Pancreas (tissue), 10 donors: ENCODE measurements around the gene ABHD8. TPM values are rescaled to one million over a fixed set of nuclear protein-coding genes. Genes with fewer than 3 reads are reported as not detected.

Experiments
- ATAC-seq, 4 donors: fragments of 200-7000 bp; cut with Tn5 transposase; one replicate each; pipeline versions ENCODE4 v1.8.0 to v1.9.1; 2020; ENCODE audit warnings: mild to moderate bottlenecking in 4 of 4, moderate library complexity in 4 of 4
- DNase-seq, 6 donors: peaks; one replicate each; pipeline ENCODE4 v3.0.0-alpha.2; 2020
- FAIRE-seq: peaks from 2 replicates; lab custom pipeline; 2012; peaks lifted over from hg19 to GRCh38; lab: Jason Lieb, UNC
- H3K27ac ChIP-seq, 4 donors: fragments of 200-600 bp; sonication (generic); 1 replicate in 3 of 4; 2 replicates in 1 of 4; pipeline versions ENCODE4 v1.5.0 to v1.8.0; 2020
- H3K27me3 ChIP-seq, 4 donors: fragments of 200-600 bp; one replicate each; pipeline ENCODE4 v1.8.0; 2021
- H3K36me3 ChIP-seq, 3 donors: fragments of 200-600 bp; sonication (generic) in 1 of 3; one replicate each; pipeline versions ENCODE4 v1.5.0 to v1.8.0; 2020 to 2021
- H3K4me1 ChIP-seq, 3 donors: fragments of 200-600 bp; one replicate each; pipeline ENCODE4 v1.8.0; 2021
- H3K4me3 ChIP-seq, 4 donors: fragments of 200-600 bp; sonication (generic) in 2 of 4; one replicate each; pipeline versions ENCODE4 v1.5.0 to v1.8.0; 2020 to 2021
- H3K9me3 ChIP-seq, 4 donors: fragments of 200-600 bp; one replicate each; pipeline ENCODE4 v1.8.0; 2021
- CTCF ChIP-seq, 4 donors: fragments of 200-600 bp; sonication (generic) in 3 of 4; IDR thresholded peaks; one replicate each; pipeline versions ENCODE4 v1.5.0 to v1.8.0; 2021; ENCODE audit warnings: antibody characterized with exemption in 4 of 4
- WGBS, 2 donors: extraction: QIAGEN DNeasy Blood & Tissue Kit; methylation state at CpG; one replicate each; pipeline ENCODE4 v1.1.7; 2013; 5-methylcytosine and 5-hydroxymethylcytosine counted together
- intact Hi-C, 3 donors: fragments of 100-400 bp; cut with DNase I; formaldehyde crosslinking; loops; one replicate each; pipeline versions ENCODE4 v1.11.1 to v1.14.2; 2022
- polyA plus RNA-seq, 2 donors: library from polyadenylated mRNA; stranded (reverse); fragments of 200-250 nt; gene quantifications; one replicate each; pipeline ENCODE4 v1.2.3, GENCODE V29; 2013
- total RNA-seq, 6 donors: library from RNA; stranded (reverse); fragmentation: NEBNext Ultra II Directional in 4 of 6; extraction: Animal tissue kit (Norgen Biotek cat#: 25700) in 4 of 6; gene quantifications; one replicate each; pipeline versions ENCODE4 v1.2.1 to v1.2.4, GENCODE V29; 2021 to 2023
- donor health status: healthy with polysubstance abuse.
- donor health status: DM: no; HTN: no; CAD: no; lungs with moderate emphysema.
- donor health status: DM: no; HTN: no; CAD: no.
- donor health status: control.
- donor health status: control.
- donor health status: Bipolar disorder and iron deficiency.
- donor health status: DM: yes; HTN: yes; CAD: no.
- donor health status: DM: no; HTN: no; CAD: no.
- donor health status: DM: no; HTN: no; CAD: no.
- donor health status: DM: yes; HTN: yes; CAD: no.

The ABHD8 gene, protein sequence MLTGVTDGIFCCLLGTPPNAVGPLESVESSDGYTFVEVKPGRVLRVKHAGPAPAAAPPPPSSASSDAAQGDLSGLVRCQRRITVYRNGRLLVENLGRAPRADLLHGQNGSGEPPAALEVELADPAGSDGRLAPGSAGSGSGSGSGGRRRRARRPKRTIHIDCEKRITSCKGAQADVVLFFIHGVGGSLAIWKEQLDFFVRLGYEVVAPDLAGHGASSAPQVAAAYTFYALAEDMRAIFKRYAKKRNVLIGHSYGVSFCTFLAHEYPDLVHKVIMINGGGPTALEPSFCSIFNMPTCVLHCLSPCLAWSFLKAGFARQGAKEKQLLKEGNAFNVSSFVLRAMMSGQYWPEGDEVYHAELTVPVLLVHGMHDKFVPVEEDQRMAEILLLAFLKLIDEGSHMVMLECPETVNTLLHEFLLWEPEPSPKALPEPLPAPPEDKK
- 1 to 10 TPM; 5.2 to 8.6 (median 6.0) TPM for total RNA-seq
- polyA plus RNA-seq = 1 to 10 TPM; 8.5 TPM

DNA sequence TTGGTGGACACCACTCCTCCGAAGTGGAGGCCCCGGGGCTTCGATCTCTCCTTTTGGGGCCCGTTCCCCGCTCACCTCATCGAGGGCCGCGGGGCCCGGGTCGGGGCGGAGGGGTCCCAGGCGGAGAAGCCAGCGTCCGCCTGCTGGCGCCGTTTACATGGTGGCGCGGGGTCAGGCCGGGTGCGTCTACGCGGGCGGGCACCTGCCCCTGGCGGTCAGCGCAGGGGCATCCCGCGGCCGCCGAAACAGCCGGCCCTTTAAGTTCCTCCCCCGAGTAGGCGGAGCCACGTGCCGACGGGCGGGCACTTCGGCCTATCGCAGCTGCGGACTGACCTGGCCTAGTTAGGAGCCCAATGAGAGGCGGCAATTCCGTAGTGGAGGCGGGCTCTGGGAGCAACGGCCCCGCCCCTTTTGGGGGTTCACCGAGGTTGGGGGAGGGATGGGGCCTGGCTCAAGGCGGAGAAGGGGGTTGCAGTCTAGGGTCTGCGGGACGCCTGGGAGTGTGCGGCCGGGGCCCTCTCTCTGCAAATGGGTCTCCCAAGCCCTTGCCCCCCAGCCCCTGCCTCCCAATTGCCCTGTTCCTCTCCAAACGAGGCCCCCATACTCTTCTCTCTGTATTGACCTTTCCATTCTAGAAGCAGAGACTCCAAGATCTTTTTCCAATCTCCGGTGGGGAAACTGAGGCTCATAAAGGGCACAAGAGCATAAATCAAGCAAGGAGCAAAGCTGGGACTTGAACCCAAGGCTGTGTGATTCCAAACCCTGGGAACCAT is at the start of gene ABHD8:
Gene ABHD8 (minus strand): TSS at position 259 of the 773 bp plus-strand sequence. CDS start 1,809 bp downstream, outside the sequence.
- intact Hi-C loops = no loop called here
- ATAC-seq = peak; percentile 73 to 86 (median 80)
- no peak for FAIRE-seq
- peaks cover 5 to 30% (median 15%) of the 10 kb centered on the region in 3 donors for H3K4me1 ChIP-seq
- peak within 1 kb of the TSS; percentile 64 to 88 (median 76) for H3K4me3 ChIP-seq
- 1 to 2% methylated on average over 50 to 52 of the region's 52 CpGs for WGBS, 2 donors
- peak; percentile 61 to 68 (median 64) for TF ChIP-seq CTCF (IDR thresholded peaks at IDR 0.05)
- H3K9me3 ChIP-seq = no peaks in the 10 kb centered on the region
- peak within 1 kb of the TSS; percentile 25 to 58 (median 52) for H3K27ac ChIP-seq
- no peaks in the 10 kb centered on the region for H3K27me3 ChIP-seq
- no peaks in the 10 kb centered on the region for H3K36me3 ChIP-seq
- DNase-seq = peak; percentile 96 to 99 (median 98)

DNA sequence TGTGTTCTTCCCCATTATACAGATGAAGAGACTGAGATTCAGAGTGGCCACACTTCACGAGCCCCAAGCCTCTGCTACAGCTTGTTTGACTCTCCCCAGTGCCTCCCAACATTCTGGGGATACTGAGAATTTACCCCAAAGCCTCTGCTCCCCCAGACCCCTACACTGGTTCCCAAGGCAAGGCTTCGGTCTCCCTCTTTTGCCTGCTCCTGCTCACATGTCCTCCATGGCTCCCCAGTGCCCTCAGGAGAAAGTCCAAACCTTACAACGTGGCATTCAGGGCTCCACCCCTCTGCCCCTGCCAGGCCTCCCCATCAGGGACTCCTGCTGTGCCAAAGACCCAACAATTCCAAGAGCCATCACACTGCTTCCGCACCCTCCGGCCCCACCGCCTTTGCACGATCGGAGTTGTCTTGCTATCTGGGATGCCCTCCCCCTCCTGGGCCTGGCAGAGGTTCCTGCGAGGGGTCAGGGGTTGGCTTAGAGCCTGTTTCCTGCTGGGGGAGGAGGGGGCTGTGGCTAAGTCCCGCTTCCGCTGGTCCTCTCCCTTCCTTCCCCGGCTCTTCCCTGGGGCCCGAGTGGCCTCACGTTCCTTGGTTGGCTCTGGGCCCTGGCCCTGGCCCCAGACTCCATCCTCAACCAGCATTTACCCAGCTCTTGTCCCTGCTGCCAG is 49.5 kb upstream of the ABHD8 start:
- WGBS, 2 donors = 42 to 43% methylated on average over 14 of the region's 14 CpGs
- H3K9me3 ChIP-seq = no peaks in the 10 kb centered on the region
- H3K27ac ChIP-seq = no peak overlapping the region
- H3K4me3 ChIP-seq = no peak overlapping the region
- DNase-seq (no peak), ATAC-seq (peak in 1 of 4 donors; percentile 9), FAIRE-seq (no peak)
- no peaks in the 10 kb centered on the region for H3K4me1 ChIP-seq
- no peaks in the 10 kb centered on the region for H3K27me3 ChIP-seq
- TF ChIP-seq CTCF (IDR thresholded peaks at IDR 0.05) = no peak
- no peaks in the 10 kb centered on the region for H3K36me3 ChIP-seq
- intact Hi-C loops = no loop called here

DNA sequence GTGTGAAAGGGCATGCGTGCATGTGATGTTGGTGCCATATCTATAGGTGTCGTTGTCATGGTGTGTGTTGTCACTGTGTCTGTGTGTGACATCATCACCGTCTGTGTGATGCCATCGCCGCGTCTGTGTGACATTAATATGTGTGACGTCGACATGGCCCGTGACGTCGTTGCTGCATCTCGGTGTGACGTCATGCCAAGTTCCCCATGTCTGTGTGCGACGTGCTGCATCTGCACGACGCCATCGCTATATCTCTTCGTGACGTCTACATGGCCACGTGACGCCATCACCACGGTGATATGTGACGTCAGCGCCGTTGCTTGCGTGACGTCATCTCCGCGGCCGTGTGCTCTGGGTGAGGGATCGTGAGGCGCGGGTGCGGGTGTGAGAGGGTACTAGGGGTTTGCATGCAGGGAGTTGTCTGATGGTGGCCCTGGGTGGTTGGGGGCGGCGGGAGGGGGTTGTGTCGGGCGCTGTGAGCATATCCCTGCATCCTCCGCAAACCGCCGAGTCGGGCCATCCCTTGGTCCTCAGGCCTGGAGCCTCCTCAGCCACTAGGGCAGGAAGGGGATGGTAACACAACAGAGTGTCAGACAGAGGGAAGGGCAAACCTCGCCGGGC is 48.7 kb upstream of the ABHD8 start:
- no peak overlapping the region for H3K4me3 ChIP-seq
- no peak for ATAC-seq
- DNase-seq = no peak
- intact Hi-C loops = no loop called here
- no peaks in the 10 kb centered on the region for H3K36me3 ChIP-seq
- no peaks in the 10 kb centered on the region for H3K4me1 ChIP-seq
- H3K27ac ChIP-seq = no peak overlapping the region
- no peak for TF ChIP-seq CTCF (IDR thresholded peaks at IDR 0.05)
- no peaks in the 10 kb centered on the region for H3K9me3 ChIP-seq
- FAIRE-seq = no peak
- H3K27me3 ChIP-seq = no peaks in the 10 kb centered on the region
- 69 to 77% methylated on average over 43 to 45 of the region's 45 CpGs for WGBS, 2 donors

DNA sequence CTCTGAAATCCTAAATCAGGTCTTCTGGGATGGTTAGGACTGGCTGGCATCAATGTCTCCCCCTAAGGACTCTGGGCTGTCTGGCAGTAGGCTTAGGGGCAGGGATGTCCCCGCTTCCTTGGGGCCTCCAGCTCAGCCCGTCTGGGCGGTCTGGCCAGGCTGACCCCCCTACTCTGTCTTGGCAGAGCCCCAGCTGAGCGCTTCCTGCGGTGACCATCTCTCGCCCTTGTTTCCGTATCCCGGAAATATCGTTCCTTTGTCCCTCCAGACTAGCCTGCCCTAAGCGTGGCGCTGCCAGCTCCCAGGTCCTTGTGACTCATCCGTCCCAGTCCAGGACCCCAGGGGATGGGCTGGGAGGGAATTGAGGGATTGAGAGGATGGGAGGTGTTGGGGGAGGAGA is 45.5 kb upstream of the ABHD8 start:
- ATAC-seq = peak in 3 of 4 donors; percentile 26 to 29 (median 27)

More for the DNA sequence above, 45.5 kb upstream of the ABHD8 start:
- TF ChIP-seq CTCF (IDR thresholded peaks at IDR 0.05) = no peak
- WGBS, 2 donors = 5 to 14% methylated on average over 12 of the region's 12 CpGs
- Histone ChIP-seq H3K4me1 (no peaks in the 10 kb centered on the region), H3K4me3 (no peak overlapping the region), H3K27ac (no peak overlapping the region), H3K36me3 (no peaks in the 10 kb centered on the region), H3K9me3 (no peaks in the 10 kb centered on the region), H3K27me3 (no peaks in the 10 kb centered on the region)
- intact Hi-C loops = loop anchor here in 1 of 3 donors (5.0 kb wide), 1 partner anchor 119 kb away; no protein-coding TSS in a partner anchor
- FAIRE-seq = no peak
- DNase-seq = peak in 3 of 6 donors; percentile 20 to 54 (median 22)
